Kidney (tissue), 14 donors: ENCODE data around the gene PTGIS. TPM values are rescaled to one million over a fixed set of nuclear protein-coding genes. Genes with fewer than 3 reads are reported as not detected.

Experiments
- DNase-seq, 5 donors: peaks; one replicate each; pipeline ENCODE4 v3.0.0-alpha.2; 2013 to 2020
- FAIRE-seq: peaks from 2 replicates; lab custom pipeline; 2012; peaks lifted over from hg19 to GRCh38; lab: Jason Lieb, UNC
- H3K27ac ChIP-seq, 2 donors: one replicate each; pipeline ENCODE4 v1.7.0; 2013; ENCODE audit warnings: low read depth in 2 of 2, low read length in 2 of 2, inconsistent platforms in 1 of 2
- H3K27me3 ChIP-seq: one replicate; pipeline ENCODE4 v1.7.1; 2013; ENCODE audit warnings: low read length, inconsistent platforms; ENCODE audit not compliant: control insufficient read depth, insufficient read depth
- H3K36me3 ChIP-seq, 3 donors: one replicate each; pipeline versions ENCODE4 v1.7.0 to v1.7.1; 2013; ENCODE audit warnings: low read length in 3 of 3, control low read depth in 1 of 3, inconsistent platforms in 1 of 3; ENCODE audit not compliant: insufficient read depth in 3 of 3, control insufficient read depth in 2 of 3
- H3K4me1 ChIP-seq, 3 donors: one replicate each; pipeline versions ENCODE4 v1.7.0 to v1.7.1; 2013; ENCODE audit warnings: low read length in 3 of 3, inconsistent platforms in 1 of 3, low read depth in 1 of 3; ENCODE audit not compliant: control insufficient read depth in 2 of 3, insufficient read depth in 2 of 3
- H3K4me3 ChIP-seq, 3 donors: one replicate each; pipeline versions ENCODE4 v1.7.0 to v1.8.1; 2013; ENCODE audit warnings: low read length in 3 of 3, control low read depth in 1 of 3, inconsistent platforms in 1 of 3
- H3K9ac ChIP-seq, 3 donors: one replicate each; pipeline versions ENCODE4 v1.7.0 to v1.7.1; 2013; ENCODE audit warnings: low read length in 3 of 3, control low read depth in 1 of 3, inconsistent platforms in 1 of 3
- H3K9me3 ChIP-seq, 3 donors: one replicate each; pipeline versions ENCODE4 v1.7.0 to v1.7.1; 2013; ENCODE audit warnings: low read length in 3 of 3, control low read depth in 1 of 3, inconsistent platforms in 1 of 3; ENCODE audit not compliant: control insufficient read depth in 2 of 3, insufficient read depth in 1 of 3
- CTCF ChIP-seq: IDR thresholded peaks from 3 replicates; pipeline ENCODE4 v1.5.1; 2012; ENCODE audit warnings: mild to moderate bottlenecking, moderate library complexity, borderline replicate concordance; ENCODE audit not compliant: insufficient read depth; ENCODE audit errors: extremely low read depth
- intact Hi-C: fragments of 100-400 bp; cut with DNase I; formaldehyde crosslinking; loops from one replicate; pipeline ENCODE4 v1.11.1; 2022
- polyA plus RNA-seq: library from polyadenylated mRNA; stranded (reverse); fragments of 350-450 nt; fragmentation: Illumina TruSeq; extraction: RNeasy Lipid Tissue Mini Kit (QIAGEN cat#74804); gene quantifications from one replicate; pipeline ENCODE4 v1.2.3, GENCODE V29; 2014; ENCODE audit warnings: low read depth, low replicate concordance; ENCODE audit not compliant: insufficient read depth
- total RNA-seq: library from RNA; stranded (reverse); fragmentation: NEBNext Ultra II Directional; extraction: Animal tissue kit (Norgen Biotek cat#: 25700); gene quantifications from one replicate; pipeline ENCODE4 v1.2.1, GENCODE V29; 2021
- donor health status: control.
- donor health status: control.
- donor health status: control.
- donor health status: control.
- donor health status: control.
- donor health status: DM: yes; HTN: yes; CAD: no.
- donor health status: Normal renal cell carcinoma (clear cell type).

PTGIS gene
- total and polyA plus RNA-seq, 2 donors from 2014 or later: 3.1 to 24.1 TPM

- DNase-seq: no peak
- Histone ChIP-seq H3K27ac (no peak overlapping the region), H3K27me3 (no peaks in the 10 kb centered on the region), H3K4me3 (no peak overlapping the region), H3K36me3 (no peaks in the 10 kb centered on the region), H3K9me3 (no peaks in the 10 kb centered on the region), H3K9ac (no peak overlapping the region), H3K4me1 (peaks cover 0 to 7% (median 0%) of the 10 kb centered on the region in 3 donors)
- FAIRE-seq: no peak
- intact Hi-C loops: no loop called here
- TF ChIP-seq CTCF: no peak
These were observed 10.5 kb downstream of the PTGIS start for GRCh38 chr20:49557449-49557848.

- no peak for FAIRE-seq
- H3K9me3 ChIP-seq: no peaks in the 10 kb centered on the region
- intact Hi-C loops: no loop called here
These were observed 11.3 kb downstream of the PTGIS start for GRCh38 chr20:49556621-49557020.

GRCh38 chr20:49549801-49550551 is 18.0 kb downstream of the PTGIS start:
- H3K9me3 ChIP-seq: peaks cover 0 to 3% (median 0%) of the 10 kb centered on the region in 3 donors
- no peak overlapping the region for H3K4me3 ChIP-seq
- DNase-seq: no peak
- peaks cover 0 to 3% (median 0%) of the 10 kb centered on the region in 3 donors for H3K36me3 ChIP-seq
- FAIRE-seq: no peak
- H3K4me1 ChIP-seq: peaks cover 0 to 18% (median 0%) of the 10 kb centered on the region in 3 donors
- intact Hi-C loops: no loop called here
- H3K27ac ChIP-seq: no peak overlapping the region
- H3K27me3 ChIP-seq: no peaks in the 10 kb centered on the region
- no peak overlapping the region for H3K9ac ChIP-seq
- no peak for TF ChIP-seq CTCF

More at GRCh38 chr20:49556621-49557020, 11.3 kb downstream of the PTGIS start:
- no peaks in the 10 kb centered on the region for H3K27me3 ChIP-seq
- TF ChIP-seq CTCF: no peak
- no peak overlapping the region for H3K4me3 ChIP-seq
- no peak for DNase-seq
- no peak overlapping the region for H3K27ac ChIP-seq
- H3K4me1 ChIP-seq: peaks cover 0 to 13% (median 0%) of the 10 kb centered on the region in 3 donors
- no peaks in the 10 kb centered on the region for H3K36me3 ChIP-seq
- no peak overlapping the region for H3K9ac ChIP-seq
